ENCODE measurements around the gene KDM3A. TPM values are rescaled to one million over a fixed set of nuclear protein-coding genes. Genes with fewer than 3 reads are reported as not detected.

The KDM3A gene
- total RNA-seq, 1 experiment from 2014 or later: 52.4 TPM

DNA sequence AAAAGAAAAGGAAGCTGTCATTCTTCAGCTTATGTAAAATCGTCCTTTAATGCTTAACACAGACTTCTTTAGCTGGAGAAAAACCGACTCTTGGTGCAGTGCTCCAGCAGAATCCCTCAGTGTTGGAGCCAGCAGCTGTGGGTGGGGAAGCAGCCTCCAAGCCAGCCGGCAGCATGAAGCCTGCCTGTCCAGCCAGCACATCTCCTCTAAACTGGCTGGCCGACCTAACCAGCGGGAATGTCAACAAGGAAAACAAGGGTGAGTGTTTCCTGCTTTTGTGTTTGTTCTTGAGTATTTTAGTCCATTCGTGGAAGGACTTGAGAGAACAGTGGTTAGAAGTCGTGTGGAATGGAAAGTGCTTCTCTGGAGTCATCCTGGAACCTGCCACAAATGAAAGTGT, 38.9 kb downstream of the KDM3A start:
- H3K4me3 ChIP-seq (ENCODE audit: low read depth, low read length): no peak overlapping the region
- ChIA-PET CTCF (no interaction called here), POLR2A (interaction anchor here (1.1 kb wide), 1 partner anchor 39 kb away, joined by 4 read pairs; the partner anchor contains the start of gene KDM3A)
- no peaks in the 10 kb centered on the region for H3K4me1 ChIP-seq
- H3K9me3 ChIP-seq: no peaks in the 10 kb centered on the region
- Mint-ChIP-seq H3K4me3 (ENCODE audit: unreplicated experiment) (no peak overlapping the region), H3K9me3 (ENCODE audit: unreplicated experiment) (no peaks in the 10 kb centered on the region), H3K4me1 (ENCODE audit: low read depth, unreplicated experiment) (no peaks in the 10 kb centered on the region), H3K27ac (ENCODE audit: unreplicated experiment) (no peak overlapping the region), H3K27me3 (ENCODE audit: insufficient read depth, unreplicated experiment) (no peaks in the 10 kb centered on the region), H3K36me3 (ENCODE audit: insufficient read depth, unreplicated experiment) (peaks cover 92% of the 10 kb centered on the region)
- no peaks in the 10 kb centered on the region for H3K27me3 ChIP-seq (replicated peaks; ENCODE audit: control insufficient read depth, insufficient read depth, low read length)
- H3K36me3 ChIP-seq (ENCODE audit: control insufficient read depth, insufficient read depth, low read length): peaks cover 13% of the 10 kb centered on the region
- no peak for DNase-seq
- intact Hi-C loops (cut with micrococcal nuclease; ENCODE audit: unreplicated experiment): loop anchor here (10.0 kb wide), 1 partner anchor 85 kb away; no protein-coding TSS in a partner anchor
- BruUV-seq (replicated peaks): no TSS peak
- no peak for TF ChIP-seq CTCF (IDR thresholded peaks at IDR 0.05; ENCODE audit: insufficient read depth in 1 of 2, low read depth in 1 of 2, low read length in 1 of 2, severe bottlenecking in 1 of 2, unreplicated experiment in 1 of 2)

- Mint-ChIP-seq H3K9me3 (ENCODE audit: unreplicated experiment) (no peaks in the 10 kb centered on the region), H3K36me3 (ENCODE audit: insufficient read depth, unreplicated experiment) (peaks cover 96% of the 10 kb centered on the region), H3K4me3 (ENCODE audit: unreplicated experiment) (no peak overlapping the region), H3K27me3 (ENCODE audit: insufficient read depth, unreplicated experiment) (no peaks in the 10 kb centered on the region), H3K27ac (ENCODE audit: unreplicated experiment) (no peak overlapping the region), H3K4me1 (ENCODE audit: low read depth, unreplicated experiment) (no peaks in the 10 kb centered on the region)
- ChIA-PET POLR2A (no interaction called here), CTCF (no interaction called here)
- DNase-seq: no peak
- Histone ChIP-seq H3K9me3 (no peaks in the 10 kb centered on the region), H3K27me3 (replicated peaks; ENCODE audit: control insufficient read depth, insufficient read depth, low read length) (no peaks in the 10 kb centered on the region), H3K36me3 (ENCODE audit: control insufficient read depth, insufficient read depth, low read length) (peaks cover 9% of the 10 kb centered on the region), H3K4me3 (ENCODE audit: low read depth, low read length) (no peak overlapping the region), H3K4me1 (no peaks in the 10 kb centered on the region)
- TF ChIP-seq CTCF (IDR thresholded peaks at IDR 0.05; ENCODE audit: insufficient read depth in 1 of 2, low read depth in 1 of 2, low read length in 1 of 2, severe bottlenecking in 1 of 2, unreplicated experiment in 1 of 2): no peak
- no TSS peak for BruUV-seq (replicated peaks)
- intact Hi-C loops (cut with micrococcal nuclease; ENCODE audit: unreplicated experiment): loop anchor here (10.0 kb wide), 1 partner anchor 87 kb away; no protein-coding TSS in a partner anchor
These were observed 40.9 kb downstream of the KDM3A start for GRCh38 chr2:86482034-86482433.

DNA sequence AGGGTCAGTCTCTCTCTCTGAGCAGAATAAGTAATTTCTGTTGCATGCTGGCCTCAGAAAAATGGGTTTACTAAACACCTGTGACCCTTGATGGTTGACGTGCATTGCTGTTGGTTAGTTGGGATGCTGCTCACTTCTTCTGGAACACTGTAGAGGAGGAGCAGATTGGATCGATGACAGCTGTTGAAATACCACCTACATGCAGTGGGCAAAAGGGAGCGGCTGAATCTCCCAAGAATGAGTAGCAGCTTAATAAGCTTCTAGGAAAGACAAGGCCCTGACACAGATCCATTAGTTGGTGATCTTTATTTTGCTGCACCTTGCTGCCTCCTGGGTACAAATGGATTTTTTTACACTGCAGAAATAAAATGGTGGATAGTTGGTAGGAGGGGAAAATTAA, 43.2 kb downstream of the KDM3A start:
- no peak for TF ChIP-seq CTCF (IDR thresholded peaks at IDR 0.05; ENCODE audit: insufficient read depth in 1 of 2, low read depth in 1 of 2, low read length in 1 of 2, severe bottlenecking in 1 of 2, unreplicated experiment in 1 of 2)

More for the DNA sequence above, 43.2 kb downstream of the KDM3A start:
- peaks cover 11% of the 10 kb centered on the region for H3K36me3 ChIP-seq (ENCODE audit: control insufficient read depth, insufficient read depth, low read length)
- H3K27me3 ChIP-seq (replicated peaks; ENCODE audit: control insufficient read depth, insufficient read depth, low read length): no peaks in the 10 kb centered on the region
- H3K4me1 ChIP-seq: no peaks in the 10 kb centered on the region
- Mint-ChIP-seq H3K9me3 (ENCODE audit: unreplicated experiment) (no peaks in the 10 kb centered on the region), H3K4me1 (ENCODE audit: low read depth, unreplicated experiment) (no peaks in the 10 kb centered on the region), H3K4me3 (ENCODE audit: unreplicated experiment) (no peak overlapping the region), H3K36me3 (ENCODE audit: insufficient read depth, unreplicated experiment) (peaks cover 91% of the 10 kb centered on the region), H3K27me3 (ENCODE audit: insufficient read depth, unreplicated experiment) (no peaks in the 10 kb centered on the region), H3K27ac (ENCODE audit: unreplicated experiment) (no peak overlapping the region)
- intact Hi-C loops (cut with micrococcal nuclease; ENCODE audit: unreplicated experiment): loop anchor here (10.0 kb wide), 1 partner anchor 90 kb away; no protein-coding TSS in a partner anchor
- H3K9me3 ChIP-seq: no peaks in the 10 kb centered on the region
- ChIA-PET CTCF (no interaction called here), POLR2A (no interaction called here)
- no peak for DNase-seq
- no peak overlapping the region for H3K4me3 ChIP-seq (ENCODE audit: low read depth, low read length)
- BruUV-seq (replicated peaks): no TSS peak

All from Caco-2 (cell line).